HCT116 (cell line): Measurements from ENCODE around the gene SPATS1. TPM values are rescaled to one million over a fixed set of nuclear protein-coding genes. Genes with fewer than 3 reads are reported as not detected.

Source experiments
- ATAC-seq: fragments of 200-7000 bp; cut with Tn5 transposase; 2 replicates; pipeline ENCODE4 v1.9.1; 2020; ENCODE audit warnings: mild to moderate bottlenecking, moderate library complexity
- BruUV-seq: library from RNA; stranded (reverse); fragments of 400-500 nt; replicated peaks from 2 replicates; lab custom pipeline; 2021; lab: Mats Ljungman, UMichigan
- CTCF ChIA-PET: fragments of 300-600 bp; sonication (Branson Sonifier 250); formaldehyde crosslinking; loops from one replicate; lab custom pipeline; 2021; ENCODE audit warnings: antibody characterized with exemption; lab: Charles Lee
- POLR2A ChIA-PET: fragments of 300-600, 350-600 bp; sonication (Branson Sonifier 250); formaldehyde crosslinking; loops from one replicate; lab custom pipeline; 2021; ENCODE audit warnings: antibody characterized with exemption; lab: Charles Lee
- RAD21 ChIA-PET, 2 experiments: fragments of 300-600 bp; sonication (Branson Sonifier 250); formaldehyde crosslinking; loops; one replicate each; lab custom pipeline; 2023; ENCODE audit warnings: low total read pairs in 2 of 2; ENCODE audit not compliant: uncharacterized antibody in 2 of 2, unreplicated experiment in 2 of 2, low non-redundant PET in 1 of 2; lab: Charles Lee
- DNase-seq: peaks from one replicate; pipeline ENCODE4 v3.0.0-alpha.2; 2010; ENCODE audit warnings: low read depth, low spot score
- H2AFZ ChIP-seq: fragments of 200-600 bp; shearing (Covaris generic), sonication (generic); 2 replicates; pipeline ENCODE4 v1.6.1; 2017; ENCODE audit warnings: low read depth, mixed run types, mixed read lengths, antibody characterized with exemption, low read length; ENCODE audit not compliant: poor library complexity, severe bottlenecking
- H3K27ac ChIP-seq: 2 replicates; pipeline ENCODE4 v1.5.1; 2012; ENCODE audit warnings: low read depth, low read length
- H3K27me3 ChIP-seq: fragments of 200-600 bp; sonication (generic); 2 replicates; pipeline ENCODE4 v1.6.1; 2016; ENCODE audit warnings: mixed run types, low read length, mixed read lengths; ENCODE audit not compliant: insufficient read depth
- H3K36me3 ChIP-seq, 2 experiments: fragments of 200-500 bp in 1 of 2; fragments of 200-600 bp in 1 of 2; sonication (Bioruptor generic) in 1 of 2; sonication (generic) in 1 of 2; 2 replicates each; pipeline versions ENCODE4 v1.5.1 to v1.6.1; 2014 to 2016; ENCODE audit warnings: low read length in 2 of 2, inconsistent platforms in 1 of 2, mixed read lengths in 1 of 2, mixed run types in 1 of 2; ENCODE audit not compliant: insufficient read depth in 2 of 2, control insufficient read depth in 1 of 2
- H3K4me1 ChIP-seq, 2 experiments: fragments of 200-600 bp in 1 of 2; sonication (generic) in 1 of 2; 2 replicates each; pipeline versions ENCODE4 v1.5.1 to v1.6.1; 2012 to 2017; ENCODE audit warnings: low read length in 2 of 2, inconsistent platforms in 1 of 2, mild to moderate bottlenecking in 1 of 2, mixed read lengths in 1 of 2, mixed run types in 1 of 2, moderate library complexity in 1 of 2; ENCODE audit not compliant: insufficient read depth in 2 of 2, control insufficient read depth in 1 of 2
- H3K4me2 ChIP-seq: fragments of 200-600 bp; sonication (generic); 2 replicates; pipeline ENCODE4 v1.6.1; 2017; ENCODE audit warnings: mixed run types, low read length, mixed read lengths
- H3K4me3 ChIP-seq, 2 experiments: fragments of 200-600 bp in 1 of 2; sonication (generic) in 1 of 2; replicated peaks in 1 of 2; 2 replicates each; pipeline ENCODE4 v1.5.1; 2011 to 2016; ENCODE audit warnings: low read length in 2 of 2, control low read depth in 1 of 2, low read depth in 1 of 2, mild to moderate bottlenecking in 1 of 2, mixed read lengths in 1 of 2, mixed run types in 1 of 2
- H3K79me2 ChIP-seq: fragments of 200-600 bp; sonication (generic); 2 replicates; pipeline ENCODE4 v1.6.1; 2017; ENCODE audit warnings: mild to moderate bottlenecking, mixed run types, low read length, moderate library complexity, mixed read lengths; ENCODE audit not compliant: insufficient read depth
- H3K9ac ChIP-seq: fragments of 200-600 bp; sonication (generic); 2 replicates; pipeline ENCODE4 v1.6.1; 2016; ENCODE audit warnings: low read length, mixed read lengths
- H3K9me2 ChIP-seq: fragments of 200-600 bp; sonication (generic), shearing (Covaris generic); 2 replicates; pipeline ENCODE4 v1.6.1; 2017; ENCODE audit warnings: mixed run types, mild to moderate bottlenecking, moderate library complexity; ENCODE audit not compliant: insufficient read depth
- H3K9me3 ChIP-seq, 2 experiments: fragments of 200-500 bp in 1 of 2; fragments of 200-600 bp in 1 of 2; sonication (Bioruptor generic) in 1 of 2; sonication (generic) in 1 of 2; 2 replicates each; pipeline ENCODE4 v1.6.1; 2014 to 2017; ENCODE audit warnings: low read length in 2 of 2, mixed read lengths in 2 of 2, inconsistent platforms in 1 of 2, low read depth in 1 of 2, mild to moderate bottlenecking in 1 of 2, mixed run types in 1 of 2, moderate library complexity in 1 of 2; ENCODE audit not compliant: control insufficient read depth in 1 of 2, insufficient read depth in 1 of 2
- H4K20me1 ChIP-seq: fragments of 200-600 bp; sonication (generic), shearing (Covaris generic); 2 replicates; pipeline ENCODE4 v1.6.1; 2017; ENCODE audit warnings: mixed run types, mild to moderate bottlenecking, moderate library complexity; ENCODE audit not compliant: insufficient read depth
- CBX3 ChIP-seq: IDR thresholded peaks from 2 replicates; pipeline ENCODE4 v1.6.1; 2012; ENCODE audit warnings: low read depth
- ELF1 ChIP-seq: IDR thresholded peaks from 2 replicates; pipeline ENCODE4 v1.6.1; 2012; ENCODE audit warnings: low read depth, borderline replicate concordance
- EZH2 ChIP-seq: fragments of 200-600 bp; sonication (generic); IDR thresholded peaks from 2 replicates; pipeline ENCODE4 v1.6.1; 2017; ENCODE audit warnings: antibody characterized with exemption, mixed run types
- EZH2phosphoT487 ChIP-seq: fragments of 200-600 bp; IDR thresholded peaks from 2 replicates; pipeline ENCODE4 v1.6.1; 2018; ENCODE audit warnings: antibody characterized with exemption, borderline replicate concordance
- FOSL1 ChIP-seq: IDR thresholded peaks from 2 replicates; pipeline ENCODE4 v1.6.1; 2012; ENCODE audit warnings: low read depth
- JUND ChIP-seq: IDR thresholded peaks from 2 replicates; pipeline ENCODE4 v1.6.1; 2012
- POLR2A ChIP-seq: IDR thresholded peaks from 2 replicates; pipeline ENCODE4 v1.7.0; 2011; ENCODE audit warnings: borderline replicate concordance; ENCODE audit not compliant: insufficient read depth, insufficient read length; ENCODE audit errors: extremely low read depth
- POLR2AphosphoS5 ChIP-seq: IDR thresholded peaks from 2 replicates; pipeline ENCODE4 v1.6.1; 2011; ENCODE audit warnings: mild to moderate bottlenecking, low read depth, low read length, moderate library complexity
- RAD21 ChIP-seq: IDR thresholded peaks from 2 replicates; pipeline ENCODE4 v1.6.1; 2012; ENCODE audit warnings: low read depth, mild to moderate bottlenecking
- SIN3A ChIP-seq: IDR thresholded peaks from 2 replicates; pipeline ENCODE4 v1.6.1; 2012; ENCODE audit warnings: low read depth
- TCF7L2 ChIP-seq: IDR thresholded peaks from 2 replicates; pipeline ENCODE4 v1.7.0; 2011; ENCODE audit warnings: borderline replicate concordance, inconsistent platforms; ENCODE audit not compliant: insufficient read depth, insufficient read length; ENCODE audit errors: extremely low read depth
- YY1 ChIP-seq: IDR thresholded peaks from 2 replicates; pipeline ENCODE4 v1.6.1; 2011; ENCODE audit warnings: low read length, low read depth, moderate library complexity, mild to moderate bottlenecking; ENCODE audit not compliant: insufficient replicate concordance; ENCODE audit errors: extremely low read depth
- intact Hi-C: fragments of 100-400 bp; cut with micrococcal nuclease; formaldehyde crosslinking; loops from 2 replicates; pipeline ENCODE4 v1.10.0; 2022
- total RNA-seq: library from RNA; stranded (reverse); gene quantifications from one replicate; pipeline ENCODE4 v1.2.1, GENCODE V29; 2021; ENCODE audit not compliant: unreplicated experiment
- TF ChIP-seq, protein P1 (sequence below): IDR thresholded peaks from 2 replicates; pipeline ENCODE4 v1.6.1; 2012
- TF ChIP-seq, protein P2 (sequence below): IDR thresholded peaks from 2 replicates; pipeline ENCODE4 v1.6.1; 2012

Gene SPATS1
- total RNA-seq, 1 experiment from 2014 or later = not detected

DNA sequence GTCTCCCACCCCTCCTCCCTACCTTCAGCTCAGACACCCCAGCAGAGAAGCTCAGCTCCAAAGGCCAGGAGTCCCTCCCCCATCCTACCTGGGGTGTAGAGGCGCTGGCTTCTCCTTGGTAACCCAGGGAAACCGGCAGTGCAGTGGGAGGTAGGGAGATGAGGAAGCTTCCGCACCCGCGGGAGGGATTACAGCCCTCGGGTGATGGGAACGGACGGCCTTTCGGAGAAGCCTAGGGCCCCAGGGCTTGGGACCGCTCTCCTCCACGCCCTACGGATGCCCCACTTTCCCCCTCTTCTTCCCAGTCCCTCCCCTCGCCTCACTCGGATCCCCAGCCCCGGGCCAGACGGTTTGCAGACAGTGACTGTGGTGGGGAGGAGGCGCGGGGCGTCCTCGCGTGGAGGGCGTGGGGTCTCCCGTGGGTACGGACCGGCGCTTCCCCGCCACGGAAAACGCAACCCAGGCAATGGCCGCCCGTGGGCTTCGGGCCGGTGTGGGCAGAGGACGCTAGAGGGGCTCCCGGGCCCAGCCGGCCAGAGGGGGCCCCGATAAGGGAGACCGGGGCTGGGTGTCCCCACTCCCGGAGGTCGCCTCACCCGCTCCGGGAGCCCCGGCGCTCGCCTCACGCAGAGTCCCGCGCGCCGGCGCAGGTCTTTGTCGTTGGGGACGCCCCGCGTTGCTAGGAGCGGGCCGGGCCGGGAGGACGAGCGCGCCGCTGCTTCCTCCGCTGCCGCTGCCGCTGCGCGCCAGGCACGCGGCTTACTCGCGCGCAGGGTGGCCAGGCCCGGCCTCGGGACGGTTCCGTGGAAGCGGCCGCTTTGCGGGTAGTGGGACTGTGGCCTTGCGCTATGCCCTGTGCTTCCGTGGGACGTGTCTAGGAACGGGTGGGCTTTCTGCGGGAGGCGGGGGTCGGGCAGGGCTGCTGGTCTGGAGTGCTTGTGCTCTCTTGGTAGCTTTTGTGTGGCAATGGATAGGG is 45.1 kb upstream of the SPATS1 start:
- H3K9me2 ChIP-seq = no peaks in the 10 kb centered on the region
- POLR2A ChIA-PET = interaction anchor here (1.7 kb wide), 1 partner anchor 16 kb away, joined by 5 read pairs; the partner anchor contains the start of gene AARS2
- TF ChIP-seq, protein P1, sequence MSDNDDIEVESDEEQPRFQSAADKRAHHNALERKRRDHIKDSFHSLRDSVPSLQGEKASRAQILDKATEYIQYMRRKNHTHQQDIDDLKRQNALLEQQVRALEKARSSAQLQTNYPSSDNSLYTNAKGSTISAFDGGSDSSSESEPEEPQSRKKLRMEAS = no peak
- TF ChIP-seq CBX3 (no peak), ELF1 (no peak), FOSL1 (no peak), TCF7L2 (no peak), EZH2 (no peak), POLR2AphosphoS5 (no peak), RAD21 (no peak), YY1 (no peak), SIN3A (no peak), EZH2phosphoT487 (no peak), JUND (no peak), POLR2A (no peak)
- TF ChIP-seq, protein P2, sequence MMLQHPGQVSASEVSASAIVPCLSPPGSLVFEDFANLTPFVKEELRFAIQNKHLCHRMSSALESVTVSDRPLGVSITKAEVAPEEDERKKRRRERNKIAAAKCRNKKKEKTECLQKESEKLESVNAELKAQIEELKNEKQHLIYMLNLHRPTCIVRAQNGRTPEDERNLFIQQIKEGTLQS = no peak
- TF ChIP-seq, all 23 proteins: peak for 0
- ATAC-seq (no peak), DNase-seq (no peak)
- Histone ChIP-seq H2AFZ (no peak overlapping the region), H3K4me2 (no peak overlapping the region), H3K9ac (no peak overlapping the region), H3K79me2 (no peaks in the 10 kb centered on the region), H4K20me1 (no peaks in the 10 kb centered on the region), H3K27me3 (no peaks in the 10 kb centered on the region), H3K36me3 (peaks cover 2 to 15% of the 10 kb centered on the region in 2 experiments; a peak in 3 of 4 replicates), H3K9me3 (no peaks in the 10 kb centered on the region), H3K4me1 (peaks cover 4 to 9% of the 10 kb centered on the region in 2 experiments; a peak in 3 of 4 replicates), H3K4me3 (no peak overlapping the region), H3K27ac (no peak overlapping the region)
- ChIA-PET RAD21 (no interaction called here), CTCF (interaction anchor here (2.9 kb wide), 1 partner anchor 8 kb away, joined by 16 read pairs; no protein-coding TSS in a partner anchor)
- intact Hi-C loops = no loop called here
- no TSS peak for BruUV-seq
